K562 (cell line): Measurements from ENCODE around the gene AWAT1. TPM values are rescaled to one million over a fixed set of nuclear protein-coding genes. Genes with fewer than 3 reads are reported as not detected.

ENCODE experiments used
- ATAC-seq: fragments of 200-7000 bp; cut with Tn5 transposase; 3 replicates; pipeline ENCODE4 v1.9.1; 2020; ENCODE audit warnings: moderate library complexity
- BruUV-seq: library from RNA; stranded (reverse); fragments of 400-500 nt; replicated peaks from 2 replicates; lab custom pipeline; 2021; lab: Mats Ljungman, UMichigan
- CTCF ChIA-PET: fragments of 300-600 bp; formaldehyde crosslinking; extraction: SDS; loops from one replicate; lab custom pipeline; 2021; ENCODE audit warnings: low intra/inter-chr PET ratio; lab: Yijun Ruan, JAX
- POLR2A ChIA-PET: fragments of 300-600, 350-650 bp; sonication (Branson Sonifier 250); formaldehyde crosslinking; extraction: SDS; loops from one replicate; lab custom pipeline; 2021; ENCODE audit warnings: antibody characterized with exemption, inconsistent platforms; lab: Yijun Ruan, JAX
- DNase-seq, 4 experiments: peaks; one replicate each; pipeline versions ENCODE4 v3.0.0 to v3.0.0-alpha.2; 2011 to 2018; ENCODE audit warnings: low spot score in 3 of 4, mixed read lengths in 3 of 4; ENCODE audit errors: extremely low read depth in 1 of 4
- FAIRE-seq: peaks from 2 replicates; lab custom pipeline; 2011; peaks lifted over from hg19 to GRCh38; lab: Jason Lieb, UNC
- H2AFZ ChIP-seq: 2 replicates; pipeline ENCODE4 v1.6.0; 2011; ENCODE audit warnings: low read depth, low read length, control low read depth, inconsistent platforms
- H3K27ac ChIP-seq: fragments of 200-600 bp; 3 replicates; pipeline ENCODE4 v1.8.0; 2011; ENCODE audit warnings: low read depth, mild to moderate bottlenecking, control low read depth, inconsistent platforms, low read length, moderate library complexity, mixed read lengths; ENCODE audit errors: extremely low read depth
- H3K27me3 ChIP-seq, 2 experiments: fragments of 300-600 bp in 1 of 2; 2 replicates in 1 of 2; 3 replicates in 1 of 2; pipeline versions ENCODE4 v1.6.0 to v1.8.0; 2011; ENCODE audit warnings: inconsistent platforms in 2 of 2, low read length in 2 of 2, mild to moderate bottlenecking in 1 of 2, mixed read lengths in 1 of 2, moderate library complexity in 1 of 2; ENCODE audit not compliant: control insufficient read depth in 2 of 2, insufficient read depth in 2 of 2
- H3K36me3 ChIP-seq: fragments of 300-600 bp; 3 replicates; pipeline ENCODE4 v1.8.0; 2011; ENCODE audit warnings: mild to moderate bottlenecking, low read length, inconsistent platforms; ENCODE audit not compliant: control insufficient read depth, insufficient read depth
- H3K4me1 ChIP-seq, 2 experiments: fragments of 200-600 bp in 1 of 2; replicated peaks in 1 of 2; 2 replicates in 1 of 2; 3 replicates in 1 of 2; pipeline versions ENCODE4 v1.5.1 to v1.8.0; 2011; ENCODE audit warnings: inconsistent platforms in 2 of 2, low read length in 2 of 2, mild to moderate bottlenecking in 1 of 2, mixed read lengths in 1 of 2, moderate library complexity in 1 of 2; ENCODE audit not compliant: control insufficient read depth in 2 of 2, insufficient read depth in 2 of 2
- H3K4me2 ChIP-seq: 2 replicates; pipeline ENCODE4 v1.6.1; 2011; ENCODE audit warnings: low read length, control low read depth, inconsistent platforms, mixed read lengths; ENCODE audit not compliant: insufficient read depth
- H3K4me3 ChIP-seq: fragments of 200-600 bp; sonication (generic), shearing (Covaris generic); 2 replicates; pipeline ENCODE4 v1.5.1; 2016; ENCODE audit warnings: control low read depth, inconsistent platforms
- H3K79me2 ChIP-seq: fragments of 200-600 bp; 3 replicates; pipeline ENCODE4 v1.8.0; 2011; ENCODE audit warnings: low read length, inconsistent platforms; ENCODE audit not compliant: control insufficient read depth, insufficient read depth
- H3K9ac ChIP-seq, 2 experiments: 2 replicates each; pipeline versions ENCODE4 v1.6.0 to v1.6.1; 2011; ENCODE audit warnings: low read depth in 2 of 2, low read length in 2 of 2, control low read depth in 1 of 2, inconsistent platforms in 1 of 2, mild to moderate bottlenecking in 1 of 2, mixed read lengths in 1 of 2; ENCODE audit not compliant: insufficient read depth in 1 of 2
- H3K9me1 ChIP-seq: one replicate; pipeline ENCODE4 v1.6.0; 2011; ENCODE audit warnings: inconsistent platforms, mild to moderate bottlenecking, low read length, moderate library complexity; ENCODE audit not compliant: control insufficient read depth, insufficient read depth
- H3K9me3 ChIP-seq: replicated peaks from 2 replicates; pipeline ENCODE4 v1.5.1; 2011; ENCODE audit warnings: low read depth, low read length, inconsistent platforms; ENCODE audit not compliant: control insufficient read depth, insufficient read depth
- H4K20me1 ChIP-seq: replicated peaks from 2 replicates; pipeline ENCODE4 v1.6.1; 2011; ENCODE audit warnings: low read length, inconsistent platforms, mixed read lengths; ENCODE audit not compliant: control insufficient read depth, insufficient read depth
- ATF7 ChIP-seq: fragments of 450-650 bp; IDR thresholded peaks from 2 replicates; pipeline ENCODE4 v1.7.1; 2014; ENCODE audit warnings: mild to moderate bottlenecking, moderate library complexity
- RAD21 ChIP-seq, 2 experiments: fragments of 250-450 bp in 1 of 2; fragments of 450-650 bp in 1 of 2; sonication (Bioruptor Pico) in 1 of 2; formaldehyde crosslinking in 1 of 2; IDR thresholded peaks in 1 of 2; conservative IDR thresholded peaks in 1 of 2; 2 replicates each; pipeline versions ENCODE4 v1.4.0 to v1.8.0; 2020 to 2022; ENCODE audit warnings: mild to moderate bottlenecking in 2 of 2, moderate library complexity in 1 of 2
- RCOR1 ChIP-seq, 2 experiments: IDR thresholded peaks; 2 replicates each; pipeline ENCODE4 v1.6.1; 2012; ENCODE audit warnings: low read depth in 2 of 2, low read length in 2 of 2, borderline replicate concordance in 1 of 2, improper control_type of control experiment in 1 of 2
- TAF9B ChIP-seq: fragments of 450-650 bp; IDR thresholded peaks from 2 replicates; pipeline ENCODE4 v1.6.1; 2018; ENCODE audit warnings: mild to moderate bottlenecking; ENCODE audit not compliant: partially characterized antibody
- ZKSCAN1 ChIP-seq: fragments of 150-350 bp; IDR thresholded peaks from 2 replicates; pipeline ENCODE4 v1.6.1; 2016; ENCODE audit warnings: low read depth, low read length
- ZNF384 ChIP-seq: IDR thresholded peaks from 2 replicates; pipeline ENCODE4 v1.6.1; 2012; ENCODE audit warnings: low read depth, low read length, improper control_type of control experiment
- WGBS: fragments of 100-300 bp; shearing (Covaris generic); methylation state at CpG from one replicate; pipeline ENCODE4 v1.1.6; 2016; ENCODE audit warnings: low coverage, mixed read lengths; ENCODE audit not compliant: insufficient coverage; ENCODE audit errors: missing lambda C conversion rate; 5-methylcytosine and 5-hydroxymethylcytosine counted together
- in situ Hi-C: fragments of 300-500 bp; cut with MboI; formaldehyde crosslinking; loops from 4 replicates; pipeline ENCODE4 v1.15.0; 2018; ENCODE audit warnings: inconsistent platforms, mixed read lengths
- intact Hi-C: fragments of 100-400 bp; cut with micrococcal nuclease; formaldehyde crosslinking; loops from 2 replicates; pipeline ENCODE4 v1.14.2; 2022
- polyA plus RNA-seq, 8 experiments: library from polyadenylated mRNA; depleted of rRNA in 4 of 8; stranded (reverse) in 5 of 8; unstranded in 3 of 8; fragments of >200 nt; fragmentation: Nextera tagmentation in 2 of 8; fragmentation: Illumina TruSeq in 1 of 8; extraction: Ambion mirVana in 2 of 8; extraction: Trizol in 1 of 8; gene quantifications; 2 replicates each; pipeline versions ENCODE4 v1.2.1 to v1.2.3, GENCODE V29; 2011 to 2014; ENCODE audit warnings: inconsistent platforms in 1 of 8, missing spikeins in 1 of 8
- total RNA-seq, 7 experiments: library from RNA; depleted of rRNA in 6 of 7; stranded (reverse); fragments of >200 nt in 6 of 7; fragmentation: Illumina TruSeq in 2 of 7; extraction: Trizol in 2 of 7; gene quantifications; 2 replicates each; pipeline versions ENCODE4 v1.2.1 to v1.2.3, GENCODE V29; 2011 to 2021; ENCODE audit warnings: low replicate concordance in 1 of 7
- TF ChIP-seq, protein P1 (sequence below): fragments of 450-650 bp; IDR thresholded peaks from 2 replicates; pipeline ENCODE4 v1.6.1; 2018; ENCODE audit warnings: mild to moderate bottlenecking, low read depth; ENCODE audit not compliant: partially characterized antibody
- TF ChIP-seq, protein P2 (sequence below), 3 experiments: IDR thresholded peaks in 2 of 3; conservative IDR thresholded peaks in 1 of 3; 2 replicates each; pipeline ENCODE4 v1.5.1; 2011 to 2012; ENCODE audit warnings: low read length in 3 of 3, mild to moderate bottlenecking in 3 of 3, control low read depth in 2 of 3, improper control_type of control experiment in 1 of 3, inconsistent platforms in 1 of 3, low read depth in 1 of 3, mixed read lengths in 1 of 3, moderate library complexity in 1 of 3; ENCODE audit not compliant: insufficient read depth in 2 of 3
- TF ChIP-seq, protein P3 (sequence below): sonication (generic); formaldehyde crosslinking; IDR thresholded peaks from 2 replicates; pipeline ENCODE4 v1.8.0; 2023; ENCODE audit warnings: mild to moderate bottlenecking, missing genetic modification reagents

The AWAT1 gene
- total and polyA plus RNA-seq, 9 of the 15 experiments (the other 6 are each of a cell fraction or from before 2014, with no cell fraction given) = not detected

DNA sequence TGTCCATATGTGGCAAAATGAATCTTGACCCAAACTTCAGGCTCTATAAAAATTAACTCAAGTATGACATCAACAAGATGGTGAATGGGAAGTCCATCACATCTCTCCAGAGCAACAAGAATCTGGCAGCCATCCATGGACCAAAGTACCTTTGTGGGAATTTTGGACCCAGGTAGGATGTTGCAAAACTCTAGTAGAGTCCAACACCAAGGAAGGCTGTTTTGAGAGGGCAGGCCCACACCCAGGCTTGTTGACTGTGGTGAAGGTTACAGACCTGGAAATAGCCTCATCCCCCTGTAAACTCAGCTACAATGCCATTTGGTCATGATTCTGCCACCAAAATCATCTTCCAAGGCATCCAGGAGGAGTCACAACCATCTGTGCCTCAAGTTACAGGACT is 44.2 kb upstream of the AWAT1 start (continued):
- TF ChIP-seq, protein P1, sequence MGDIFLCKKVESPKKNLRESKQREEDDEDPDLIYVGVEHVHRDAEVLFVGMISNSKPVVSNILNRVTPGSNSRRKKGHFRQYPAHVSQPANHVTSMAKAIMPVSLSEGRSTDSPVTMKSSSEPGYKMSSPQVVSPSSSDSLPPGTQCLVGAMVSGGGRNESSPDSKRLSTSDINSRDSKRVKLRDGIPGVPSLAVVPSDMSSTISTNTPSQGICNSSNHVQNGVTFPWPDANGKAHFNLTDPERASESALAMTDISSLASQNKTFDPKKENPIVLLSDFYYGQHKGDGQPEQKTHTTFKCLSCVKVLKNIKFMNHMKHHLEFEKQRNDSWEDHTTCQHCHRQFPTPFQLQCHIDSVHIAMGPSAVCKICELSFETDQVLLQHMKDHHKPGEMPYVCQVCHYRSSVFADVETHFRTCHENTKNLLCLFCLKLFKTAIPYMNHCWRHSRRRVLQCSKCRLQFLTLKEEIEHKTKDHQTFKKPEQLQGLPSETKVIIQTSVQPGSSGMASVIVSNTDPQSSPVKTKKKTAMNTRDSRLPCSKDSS = no peak
- TF ChIP-seq, all 486 proteins: peak for 0

DNA sequence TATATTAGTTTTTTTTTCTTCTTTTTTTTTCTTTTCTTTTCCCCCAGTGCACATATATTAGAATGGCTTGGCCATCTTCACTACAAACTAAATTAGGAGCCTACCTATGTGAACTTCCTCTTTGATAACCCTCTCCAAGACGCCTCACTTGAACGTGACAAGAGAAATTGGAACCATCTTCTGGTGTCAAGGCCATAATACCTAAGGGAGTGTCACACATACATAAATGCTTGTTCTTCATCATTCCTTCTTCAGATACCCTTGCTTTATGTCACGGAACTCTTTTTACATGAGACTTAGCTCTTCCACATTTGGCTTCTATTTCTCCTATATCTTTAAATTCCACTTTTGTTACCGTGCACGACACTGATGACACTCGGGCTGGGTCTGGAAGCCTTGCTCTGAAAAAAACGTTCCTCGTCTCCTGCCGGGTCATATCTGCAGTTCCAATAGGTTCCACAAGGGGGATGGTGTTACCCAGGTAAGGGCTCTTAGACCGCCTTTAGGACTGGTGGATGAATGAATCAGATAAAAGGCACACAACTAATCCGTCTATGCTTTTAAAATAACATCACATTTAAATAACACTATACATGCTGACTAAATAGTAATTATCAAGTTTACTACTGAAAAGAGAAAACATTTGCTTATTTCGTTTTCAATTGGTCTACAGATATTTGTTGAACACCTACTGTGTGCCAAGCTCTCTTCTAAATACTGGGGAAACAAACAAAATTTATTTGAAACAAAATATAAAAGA is 37.3 kb upstream of the AWAT1 start:
- Histone ChIP-seq H4K20me1 (no peaks in the 10 kb centered on the region), H3K27me3 (peaks cover 0 to 19% of the 10 kb centered on the region in 2 experiments; a peak in 2 of 5 replicates), H3K9me3 (no peaks in the 10 kb centered on the region), H2AFZ (peak overlapping the region; percentile 70), H3K4me3 (no peak overlapping the region), H3K4me1 (no peaks in the 10 kb centered on the region), H3K27ac (no peak overlapping the region), H3K9ac (no peak overlapping the region), H3K36me3 (no peaks in the 10 kb centered on the region), H3K9me1 (no peaks in the 10 kb centered on the region), H3K4me2 (no peak overlapping the region; the same call in 1 of the 2 replicates), H3K79me2 (no peaks in the 10 kb centered on the region)
- in situ Hi-C loops (no loop called here), intact Hi-C loops (loop anchor here (1.0 kb wide), 2 partner anchors 66 to 236 kb away; no protein-coding TSS in a partner anchor)
- ChIA-PET POLR2A (interaction anchor here (0.8 kb wide), 1 partner anchor 60 kb away, joined by 3 read pairs; no protein-coding TSS in a partner anchor), CTCF (no interaction called here)
- BruUV-seq = no TSS peak
- ATAC-seq = peak; percentile 96
- WGBS = 2% methylated on average over 9 of the region's 12 CpGs
- FAIRE-seq = peak; percentile 81
- peak; percentile 60 to 74 (median 71) for DNase-seq
- TF ChIP-seq, protein P2, sequence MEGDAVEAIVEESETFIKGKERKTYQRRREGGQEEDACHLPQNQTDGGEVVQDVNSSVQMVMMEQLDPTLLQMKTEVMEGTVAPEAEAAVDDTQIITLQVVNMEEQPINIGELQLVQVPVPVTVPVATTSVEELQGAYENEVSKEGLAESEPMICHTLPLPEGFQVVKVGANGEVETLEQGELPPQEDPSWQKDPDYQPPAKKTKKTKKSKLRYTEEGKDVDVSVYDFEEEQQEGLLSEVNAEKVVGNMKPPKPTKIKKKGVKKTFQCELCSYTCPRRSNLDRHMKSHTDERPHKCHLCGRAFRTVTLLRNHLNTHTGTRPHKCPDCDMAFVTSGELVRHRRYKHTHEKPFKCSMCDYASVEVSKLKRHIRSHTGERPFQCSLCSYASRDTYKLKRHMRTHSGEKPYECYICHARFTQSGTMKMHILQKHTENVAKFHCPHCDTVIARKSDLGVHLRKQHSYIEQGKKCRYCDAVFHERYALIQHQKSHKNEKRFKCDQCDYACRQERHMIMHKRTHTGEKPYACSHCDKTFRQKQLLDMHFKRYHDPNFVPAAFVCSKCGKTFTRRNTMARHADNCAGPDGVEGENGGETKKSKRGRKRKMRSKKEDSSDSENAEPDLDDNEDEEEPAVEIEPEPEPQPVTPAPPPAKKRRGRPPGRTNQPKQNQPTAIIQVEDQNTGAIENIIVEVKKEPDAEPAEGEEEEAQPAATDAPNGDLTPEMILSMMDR (IDR thresholded peaks at IDR 0.05 in 2 of 3, conservative IDR thresholded peaks at IDR 0.05 in 1 of 3; ENCODE audit: insufficient read depth in 2 of 3, low read depth in 1 of 3, low read length in 3 of 3) = peak; percentile 72 to 76 (median 74)
- 0 out of 2 replicates have a peak, but pooled peaks have one; percentile 15 for TF ChIP-seq ATF7
- peak; percentile 64 to 75 for TF ChIP-seq RAD21 (CRISPR knock-in tag; conservative IDR thresholded peaks at IDR 0.05 in 1 of 2, IDR thresholded peaks at IDR 0.05 in 1 of 2)
- peak; percentile 75; the same call in 1 of the 2 replicates for TF ChIP-seq ZKSCAN1
- peak; percentile 76 for TF ChIP-seq ZNF384
- TF ChIP-seq, protein P3, sequence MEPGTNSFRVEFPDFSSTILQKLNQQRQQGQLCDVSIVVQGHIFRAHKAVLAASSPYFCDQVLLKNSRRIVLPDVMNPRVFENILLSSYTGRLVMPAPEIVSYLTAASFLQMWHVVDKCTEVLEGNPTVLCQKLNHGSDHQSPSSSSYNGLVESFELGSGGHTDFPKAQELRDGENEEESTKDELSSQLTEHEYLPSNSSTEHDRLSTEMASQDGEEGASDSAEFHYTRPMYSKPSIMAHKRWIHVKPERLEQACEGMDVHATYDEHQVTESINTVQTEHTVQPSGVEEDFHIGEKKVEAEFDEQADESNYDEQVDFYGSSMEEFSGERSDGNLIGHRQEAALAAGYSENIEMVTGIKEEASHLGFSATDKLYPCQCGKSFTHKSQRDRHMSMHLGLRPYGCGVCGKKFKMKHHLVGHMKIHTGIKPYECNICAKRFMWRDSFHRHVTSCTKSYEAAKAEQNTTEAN (CRISPR knock-in tag) = no peak
- TF ChIP-seq TAF9B = no peak
- 0 out of 4 replicates have a peak, but pooled peaks of 1 of the 2 experiments have one; percentile 12 for TF ChIP-seq RCOR1 (IDR thresholded peaks at IDR 0.05; ENCODE audit: borderline replicate concordance in 1 of 2, low read depth in 2 of 2, low read length in 2 of 2)
